ENCODE data around the gene ARMC8.

Gene ARMC8

GRCh38 chr3:138199851-138200250 lies 12.8 kb downstream of the ARMC8 start:
- no peak for DNase-seq (ENCODE audit: low read depth in 2 of 2)

GRCh38 chr3:138200424-138200823 lies 13.3 kb downstream of the ARMC8 start:
- DNase-seq (ENCODE audit: low read depth in 2 of 2), result no peak

GRCh38 chr3:138202945-138203701 lies 16.0 kb downstream of the ARMC8 start:
- DNase-seq (ENCODE audit: low read depth in 2 of 2), result no peak

GRCh38 chr3:138203938-138204337 lies 16.8 kb downstream of the ARMC8 start:
- DNase-seq (ENCODE audit: low read depth in 2 of 2), result no peak

- DNase-seq (ENCODE audit: low read depth in 2 of 2), result no peak
Observed at GRCh38 chr3:138205527-138205926, 18.4 kb downstream of the ARMC8 start.

- DNase-seq (ENCODE audit: low read depth in 2 of 2), result no peak
Observed at GRCh38 chr3:138206196-138206595, 19.1 kb downstream of the ARMC8 start.

GRCh38 chr3:138210528-138210927 lies 23.4 kb downstream of the ARMC8 start:
- no peak for DNase-seq (ENCODE audit: low read depth in 2 of 2)

GRCh38 chr3:138213398-138214085 lies 26.4 kb downstream of the ARMC8 start:
- no peak for DNase-seq (ENCODE audit: low read depth in 2 of 2)

GRCh38 chr3:138219255-138219654 lies 32.2 kb downstream of the ARMC8 start:
- no peak for DNase-seq (ENCODE audit: low read depth in 2 of 2)

GRCh38 chr3:138220242-138220641 lies 33.1 kb downstream of the ARMC8 start:
- DNase-seq (ENCODE audit: low read depth in 2 of 2), result no peak

- no peak for DNase-seq (ENCODE audit: low read depth in 2 of 2)
Observed at GRCh38 chr3:138220788-138221187, 33.7 kb downstream of the ARMC8 start.

GRCh38 chr3:138222131-138222941 lies 35.2 kb downstream of the ARMC8 start:
- no peak for DNase-seq (ENCODE audit: low read depth in 2 of 2)

GRCh38 chr3:138222942-138223287 lies 35.8 kb downstream of the ARMC8 start:
- no peak for DNase-seq (ENCODE audit: low read depth in 2 of 2)

- DNase-seq (ENCODE audit: low read depth in 2 of 2), result no peak
Observed at GRCh38 chr3:138227650-138228049, 40.5 kb downstream of the ARMC8 start.

GRCh38 chr3:138230525-138230924 lies 43.4 kb downstream of the ARMC8 start:
- no peak for DNase-seq (ENCODE audit: low read depth in 2 of 2)

GRCh38 chr3:138232705-138233364 lies 45.7 kb downstream of the ARMC8 start:
- no peak for DNase-seq (ENCODE audit: low read depth in 2 of 2)

- no peak for DNase-seq (ENCODE audit: low read depth in 2 of 2)
Observed at GRCh38 chr3:138234401-138235179, 47.5 kb downstream of the ARMC8 start.

GRCh38 chr3:138238711-138239110 lies 51.6 kb downstream of the ARMC8 start:
- no peak for DNase-seq (ENCODE audit: low read depth in 2 of 2)

- no peak for DNase-seq (ENCODE audit: low read depth in 2 of 2)
Observed at GRCh38 chr3:138241061-138241460, 54.0 kb downstream of the ARMC8 start.

- no peak for DNase-seq (ENCODE audit: low read depth in 2 of 2)
Observed at GRCh38 chr3:138241676-138242075, 54.6 kb downstream of the ARMC8 start.

GRCh38 chr3:138242466-138242865 lies 55.4 kb downstream of the ARMC8 start:
- no peak for DNase-seq (ENCODE audit: low read depth in 2 of 2)
